Immature natural killer cell (primary cell): Measurements from ENCODE around the gene CFAP57. TPM values are rescaled to one million over a fixed set of nuclear protein-coding genes. Genes with fewer than 3 reads are reported as not detected.

Experiments
- DNase-seq, 3 donors: peaks; one replicate each; pipeline ENCODE4 v3.0.0; 2022; ENCODE audit warnings: mixed read lengths in 1 of 3
- H3K27ac Mint-ChIP-seq, 6 donors: one replicate each; pipeline ENCODE4 v1.8.0; 2020; ENCODE audit warnings: mixed read lengths in 6 of 6, mild to moderate bottlenecking in 5 of 6, inconsistent platforms in 4 of 6, moderate library complexity in 3 of 6
- H3K27me3 Mint-ChIP-seq, 3 donors: one replicate each; pipeline ENCODE4 v1.8.0; 2020 to 2021; ENCODE audit warnings: low read depth in 3 of 3, mild to moderate bottlenecking in 3 of 3, mixed read lengths in 3 of 3, moderate library complexity in 3 of 3, inconsistent platforms in 1 of 3
- H3K36me3 Mint-ChIP-seq, 3 donors: one replicate each; pipeline ENCODE4 v1.8.0; 2020; ENCODE audit warnings: mixed read lengths in 3 of 3, inconsistent platforms in 2 of 3, mild to moderate bottlenecking in 2 of 3
- H3K4me1 Mint-ChIP-seq, 2 donors: one replicate each; pipeline ENCODE4 v1.8.0; 2020; ENCODE audit warnings: inconsistent platforms in 2 of 2, mild to moderate bottlenecking in 2 of 2, mixed read lengths in 2 of 2, moderate library complexity in 1 of 2
- H3K4me3 Mint-ChIP-seq, 5 donors: one replicate each; pipeline ENCODE4 v1.8.0; 2020; ENCODE audit warnings: mild to moderate bottlenecking in 5 of 5, mixed read lengths in 5 of 5, inconsistent platforms in 3 of 5, moderate library complexity in 3 of 5
- H3K9me3 Mint-ChIP-seq, 6 donors: one replicate each; pipeline ENCODE4 v1.8.0; 2020; ENCODE audit warnings: mild to moderate bottlenecking in 6 of 6, mixed read lengths in 6 of 6, inconsistent platforms in 4 of 6, moderate library complexity in 3 of 6
- polyA plus RNA-seq, 3 donors: library from polyadenylated mRNA; unstranded; fragments of 300-500 nt; fragmentation: Illumina TruSeq; gene quantifications; one replicate each; pipeline ENCODE4 v1.2.3, GENCODE V29; 2021

CFAP57 gene
- polyA plus RNA-seq, 3 donors from 2014 or later: not detected

DNA sequence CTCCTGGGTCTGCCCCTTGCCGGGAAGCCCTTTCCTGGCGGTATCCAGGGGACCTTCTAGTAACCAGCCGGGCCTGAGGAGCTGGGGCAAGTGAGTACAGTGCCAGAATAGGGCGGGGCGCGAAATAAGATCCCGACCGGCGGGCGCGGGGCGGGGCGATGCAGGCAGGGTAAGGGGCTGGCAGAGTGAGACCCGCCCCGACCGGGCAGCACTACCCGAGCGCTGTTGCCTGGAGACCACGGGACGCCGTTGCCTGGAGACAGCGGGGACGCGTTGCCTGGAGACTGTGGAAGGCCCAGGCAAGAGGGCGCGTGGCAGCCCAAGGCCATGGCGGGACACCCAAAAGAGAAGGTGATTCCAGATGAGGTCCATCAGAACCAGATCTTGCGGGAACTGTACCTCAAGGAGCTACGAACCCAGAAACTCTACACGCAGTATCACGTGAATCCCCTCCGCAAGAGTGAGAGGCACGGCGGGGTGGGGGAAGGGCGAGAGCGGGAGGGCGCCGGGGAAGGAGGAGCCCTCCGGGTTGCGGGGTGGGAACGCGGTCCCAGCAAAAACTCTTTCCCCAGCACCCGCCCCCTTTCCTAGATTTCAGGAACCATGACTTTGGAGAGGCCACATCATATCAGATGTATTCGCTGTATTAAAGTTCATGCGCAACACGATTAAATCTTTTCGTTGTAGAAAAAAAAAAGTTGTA, 24.4 kb upstream of the CFAP57 start:
- Mint-ChIP-seq H3K4me1 (peaks cover 10 to 16% of the 10 kb centered on the region in 2 donors), H3K27me3 (peaks cover 17 to 36% (median 20%) of the 10 kb centered on the region in 3 donors), H3K27ac (no peak overlapping the region), H3K36me3 (no peaks in the 10 kb centered on the region), H3K4me3 (peak overlapping the region in 1 of 5 donors; percentile 15), H3K9me3 (no peaks in the 10 kb centered on the region)
- DNase-seq: peak in 1 of 3 donors; percentile 10

GRCh38 chr1:43149889-43150288, 22.2 kb upstream of the CFAP57 start:
- Mint-ChIP-seq H3K36me3 (no peaks in the 10 kb centered on the region), H3K4me1 (peaks cover 10 to 16% of the 10 kb centered on the region in 2 donors), H3K9me3 (no peaks in the 10 kb centered on the region), H3K27ac (no peak overlapping the region), H3K27me3 (peaks cover 17 to 33% (median 17%) of the 10 kb centered on the region in 3 donors), H3K4me3 (peak overlapping the region in 1 of 5 donors; percentile 4)
- DNase-seq: no peak

DNA sequence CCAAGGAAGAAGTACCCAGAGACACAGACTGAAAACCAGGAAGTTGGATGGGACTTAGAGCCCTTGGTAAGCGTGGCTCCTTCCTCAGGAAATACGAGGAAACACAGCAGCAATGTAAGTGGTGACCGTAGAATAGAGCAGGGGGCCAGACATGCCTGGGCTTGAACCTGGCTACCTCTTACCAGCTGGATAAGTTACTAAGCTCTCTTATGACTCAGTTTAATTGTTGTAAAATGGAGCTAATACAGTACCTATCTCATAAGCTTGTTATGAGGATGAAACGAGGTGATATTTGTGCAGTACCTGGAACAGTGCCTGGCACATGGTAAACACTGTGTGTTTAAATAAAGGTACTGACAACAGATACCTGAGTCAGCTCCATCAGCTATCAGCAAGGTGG, 19.3 kb upstream of the CFAP57 start:
- DNase-seq: no peak
- Mint-ChIP-seq H3K27me3 (peaks cover 9 to 24% (median 12%) of the 10 kb centered on the region in 3 donors), H3K9me3 (no peaks in the 10 kb centered on the region), H3K27ac (no peak overlapping the region), H3K36me3 (no peaks in the 10 kb centered on the region), H3K4me3 (no peak overlapping the region), H3K4me1 (peaks cover 6 to 8% of the 10 kb centered on the region in 2 donors)

- Mint-ChIP-seq H3K36me3 (no peaks in the 10 kb centered on the region), H3K27ac (no peak overlapping the region), H3K4me3 (no peak overlapping the region), H3K9me3 (no peaks in the 10 kb centered on the region), H3K4me1 (peaks cover 4 to 6% of the 10 kb centered on the region in 2 donors), H3K27me3 (peaks cover 7 to 21% (median 9%) of the 10 kb centered on the region in 3 donors)
- no peak for DNase-seq
Observed at GRCh38 chr1:43153443-43153842, 18.7 kb upstream of the CFAP57 start.

DNA sequence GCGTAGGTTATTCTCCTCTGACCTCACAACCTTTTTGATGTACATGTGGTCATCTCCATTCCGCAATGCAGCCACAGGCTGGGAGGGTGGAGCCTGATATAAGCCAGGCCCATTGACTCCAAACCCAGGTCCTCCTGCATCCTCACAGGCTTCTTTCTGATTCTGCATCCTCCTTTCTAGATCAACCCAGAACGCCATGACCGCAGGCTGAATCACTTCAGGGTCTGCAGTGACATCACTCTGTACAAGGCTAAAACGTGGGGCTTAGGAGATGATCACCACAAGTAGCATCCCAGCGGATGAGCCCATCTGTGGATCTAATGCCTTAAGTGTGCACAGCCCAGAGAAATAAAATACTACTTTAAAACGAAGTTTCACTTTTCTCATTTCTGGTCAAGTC, 16.1 kb upstream of the CFAP57 start:
- H3K27me3 Mint-ChIP-seq: peaks cover 2 to 9% (median 2%) of the 10 kb centered on the region in 3 donors
- DNase-seq: no peak
- no peaks in the 10 kb centered on the region for H3K36me3 Mint-ChIP-seq
- no peak overlapping the region for H3K4me3 Mint-ChIP-seq
- H3K9me3 Mint-ChIP-seq: no peaks in the 10 kb centered on the region
- H3K4me1 Mint-ChIP-seq: no peaks in the 10 kb centered on the region
- H3K27ac Mint-ChIP-seq: no peak overlapping the region

GRCh38 chr1:43165162-43165561, 7.0 kb upstream of the CFAP57 start:
- H3K36me3 Mint-ChIP-seq: peaks cover 22 to 46% (median 42%) of the 10 kb centered on the region in 3 donors
- no peak overlapping the region for H3K27ac Mint-ChIP-seq

DNA sequence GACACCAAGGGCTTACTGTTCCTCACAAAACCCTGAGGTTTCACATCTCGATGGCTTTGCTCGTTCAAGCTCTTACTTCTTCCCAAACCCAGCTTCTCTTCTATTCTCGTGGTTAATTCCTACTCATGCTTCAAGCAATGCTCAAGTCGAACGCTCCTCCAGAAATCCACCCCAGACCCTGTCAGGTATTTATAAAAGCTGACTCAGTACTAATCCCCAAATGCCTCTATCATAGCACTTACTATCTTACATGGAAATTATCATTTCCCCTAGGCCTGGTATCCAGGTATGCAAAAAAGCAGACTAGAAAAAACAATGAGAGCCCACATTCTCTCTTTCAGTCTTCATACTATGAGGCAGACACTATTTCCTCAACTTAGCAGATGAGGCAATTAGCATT, 6.4 kb upstream of the CFAP57 start:
- Mint-ChIP-seq H3K4me1 (peaks cover 2 to 8% of the 10 kb centered on the region in 2 donors), H3K36me3 (peaks cover 22 to 46% (median 43%) of the 10 kb centered on the region in 3 donors), H3K4me3 (no peak overlapping the region), H3K27me3 (no peaks in the 10 kb centered on the region), H3K9me3 (no peaks in the 10 kb centered on the region), H3K27ac (peak overlapping the region in 1 of 6 donors; percentile 10)
- no peak for DNase-seq

More at GRCh38 chr1:43165162-43165561, 7.0 kb upstream of the CFAP57 start:
- Mint-ChIP-seq H3K4me1 (peaks cover 0 to 2% of the 10 kb centered on the region in 2 donors), H3K9me3 (no peaks in the 10 kb centered on the region), H3K4me3 (no peak overlapping the region), H3K27me3 (no peaks in the 10 kb centered on the region)
- no peak for DNase-seq

DNA sequence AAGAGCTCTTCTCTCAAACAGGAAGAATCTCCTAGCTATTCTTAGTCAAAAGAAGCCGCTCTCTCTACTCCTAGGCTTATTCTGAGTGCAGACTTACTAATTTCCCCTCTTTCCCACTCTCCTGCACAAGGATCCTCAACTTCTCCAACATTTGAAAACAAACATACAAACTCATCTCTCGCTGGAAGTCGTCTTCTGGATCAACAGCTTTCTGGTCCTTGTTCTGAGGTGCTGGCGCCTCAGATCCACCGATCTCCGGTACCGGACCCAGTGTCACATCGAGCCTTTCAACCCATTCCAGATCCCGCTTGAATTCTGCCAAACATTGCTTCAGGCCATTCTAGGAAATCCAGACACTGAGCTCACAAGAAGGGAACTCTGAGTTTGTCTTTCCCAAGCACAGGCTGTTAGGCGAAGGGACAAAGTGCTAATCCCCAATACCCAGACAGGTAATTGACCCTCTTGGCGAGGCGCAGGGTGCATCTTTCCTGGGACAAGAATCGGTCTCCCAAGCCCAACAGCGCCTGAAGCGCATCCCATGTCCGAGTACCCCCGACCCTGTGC, 736 bp upstream of the CFAP57 start:
- Mint-ChIP-seq H3K4me3 (peak overlapping the region; percentile 97 to 99 (median 98)), H3K4me1 (peaks cover 24 to 34% of the 10 kb centered on the region in 2 donors), H3K36me3 (peaks cover 10 to 31% (median 27%) of the 10 kb centered on the region in 3 donors), H3K27me3 (peaks cover 6 to 9% (median 8%) of the 10 kb centered on the region in 3 donors), H3K27ac (peak overlapping the region in 5 of 6 donors; percentile 43 to 94 (median 94)), H3K9me3 (no peaks in the 10 kb centered on the region)
- no peak for DNase-seq

- H3K27ac Mint-ChIP-seq: peak overlapping the region; percentile 82 to 94 (median 92)
- H3K36me3 Mint-ChIP-seq: peaks cover 7 to 22% (median 16%) of the 10 kb centered on the region in 3 donors
- peaks cover 9 to 10% (median 10%) of the 10 kb centered on the region in 3 donors for H3K27me3 Mint-ChIP-seq
- peaks cover 24 to 34% of the 10 kb centered on the region in 2 donors for H3K4me1 Mint-ChIP-seq
- H3K4me3 Mint-ChIP-seq: peak overlapping the region; percentile 97 to 99 (median 98)
- DNase-seq: peak in 1 of 3 donors; percentile 86
- H3K9me3 Mint-ChIP-seq: peaks cover 0 to 6% (median 0%) of the 10 kb centered on the region in 6 donors
Observed at GRCh38 chr1:43172527-43172972, 420 bp downstream of the CFAP57 start.

DNA sequence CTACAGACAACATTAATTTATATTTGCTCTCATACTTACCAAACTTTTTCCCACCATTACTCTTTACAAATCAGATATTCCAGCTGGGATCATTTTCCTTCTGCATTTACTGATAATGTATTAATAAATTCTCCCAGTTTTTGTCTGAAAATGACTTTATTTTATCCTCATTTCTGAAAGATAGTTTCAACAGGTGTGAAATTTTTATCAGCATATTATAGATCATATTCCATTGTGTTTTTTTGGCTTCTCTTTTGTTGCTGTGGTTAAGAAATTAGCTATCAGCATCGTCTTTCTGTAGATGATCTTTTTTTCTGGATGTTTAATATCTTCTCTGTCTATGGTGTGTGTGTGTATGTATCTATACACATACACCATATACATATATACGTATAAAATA, 2.7 kb downstream of the CFAP57 start:
- no peak for DNase-seq
- Mint-ChIP-seq H3K9me3 (peaks cover 0 to 6% (median 0%) of the 10 kb centered on the region in 6 donors), H3K4me1 (peaks cover 24 to 34% of the 10 kb centered on the region in 2 donors), H3K36me3 (peaks cover 0 to 4% (median 4%) of the 10 kb centered on the region in 3 donors), H3K4me3 (no peak overlapping the region), H3K27ac (no peak overlapping the region), H3K27me3 (peaks cover 10 to 11% (median 10%) of the 10 kb centered on the region in 3 donors)

DNA sequence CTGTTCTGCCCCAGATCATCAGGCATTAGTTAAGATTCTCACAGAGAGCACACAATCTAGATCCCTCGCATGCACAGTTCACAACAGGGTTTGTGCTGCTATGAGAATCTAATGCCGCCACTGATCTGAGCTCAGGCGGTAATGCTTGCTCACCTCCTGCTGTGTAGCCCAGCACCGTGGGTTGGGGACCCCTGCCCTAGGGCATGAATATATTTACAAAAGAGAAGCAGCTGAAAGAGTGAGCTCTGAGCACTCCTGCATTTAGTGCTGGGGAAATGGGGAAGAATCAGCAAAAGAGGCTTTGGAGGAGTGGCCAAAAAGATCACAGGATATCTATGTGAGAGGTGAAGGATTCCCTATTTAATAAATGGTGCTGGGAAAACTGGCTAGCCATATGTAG, 5.6 kb downstream of the CFAP57 start:
- Mint-ChIP-seq H3K4me3 (no peak overlapping the region), H3K4me1 (peaks cover 5 to 7% of the 10 kb centered on the region in 2 donors), H3K27ac (no peak overlapping the region), H3K9me3 (peaks cover 0 to 6% (median 0%) of the 10 kb centered on the region in 6 donors), H3K36me3 (peaks cover 0 to 4% (median 0%) of the 10 kb centered on the region in 3 donors), H3K27me3 (peaks cover 2 to 9% (median 8%) of the 10 kb centered on the region in 3 donors)
- no peak for DNase-seq

GRCh38 chr1:43184388-43184787, 12.3 kb downstream of the CFAP57 start:
- Mint-ChIP-seq H3K9me3 (peaks cover 0 to under 1% (median 0%) of the 10 kb centered on the region in 6 donors), H3K27me3 (peaks cover 1 to 3% (median 2%) of the 10 kb centered on the region in 3 donors), H3K27ac (no peak overlapping the region), H3K36me3 (no peaks in the 10 kb centered on the region), H3K4me1 (no peaks in the 10 kb centered on the region), H3K4me3 (no peak overlapping the region)
- DNase-seq: no peak

DNA sequence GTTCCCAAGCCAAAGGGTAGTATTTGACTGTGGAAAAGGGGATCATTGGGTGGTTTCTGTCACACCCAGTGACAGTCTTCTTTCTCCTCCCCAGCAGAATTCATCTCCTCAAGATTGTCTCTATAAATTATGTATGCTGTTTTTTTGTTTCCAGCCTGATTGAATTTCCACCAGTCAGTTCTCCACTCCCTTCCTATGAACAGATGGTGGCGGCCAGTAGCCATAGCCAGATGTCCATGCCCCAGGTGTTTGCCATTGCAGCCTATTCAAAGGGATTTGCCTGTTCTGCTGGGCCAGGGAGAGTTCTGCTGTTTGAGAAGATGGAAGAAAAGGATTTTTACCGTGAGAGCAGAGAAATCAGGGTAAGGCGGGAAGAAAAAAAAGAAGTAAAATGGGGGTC, 12.9 kb downstream of the CFAP57 start:
- Mint-ChIP-seq H3K36me3 (no peaks in the 10 kb centered on the region), H3K27me3 (peaks cover 1 to 7% (median 2%) of the 10 kb centered on the region in 3 donors), H3K9me3 (peaks cover 0 to 6% (median 0%) of the 10 kb centered on the region in 6 donors), H3K4me3 (no peak overlapping the region), H3K4me1 (no peaks in the 10 kb centered on the region), H3K27ac (peak overlapping the region in 1 of 6 donors; percentile 58)
- no peak for DNase-seq

- no peak for DNase-seq
- Mint-ChIP-seq H3K9me3 (peaks cover 0 to 23% (median 0%) of the 10 kb centered on the region in 6 donors), H3K27me3 (peaks cover 4 to 8% (median 8%) of the 10 kb centered on the region in 3 donors), H3K36me3 (no peaks in the 10 kb centered on the region), H3K4me1 (no peaks in the 10 kb centered on the region), H3K4me3 (no peak overlapping the region), H3K27ac (no peak overlapping the region)
Observed at GRCh38 chr1:43188106-43188505, 16.0 kb downstream of the CFAP57 start.
